Measurements from ENCODE around the gene CALR3.

The CALR3 gene

DNA sequence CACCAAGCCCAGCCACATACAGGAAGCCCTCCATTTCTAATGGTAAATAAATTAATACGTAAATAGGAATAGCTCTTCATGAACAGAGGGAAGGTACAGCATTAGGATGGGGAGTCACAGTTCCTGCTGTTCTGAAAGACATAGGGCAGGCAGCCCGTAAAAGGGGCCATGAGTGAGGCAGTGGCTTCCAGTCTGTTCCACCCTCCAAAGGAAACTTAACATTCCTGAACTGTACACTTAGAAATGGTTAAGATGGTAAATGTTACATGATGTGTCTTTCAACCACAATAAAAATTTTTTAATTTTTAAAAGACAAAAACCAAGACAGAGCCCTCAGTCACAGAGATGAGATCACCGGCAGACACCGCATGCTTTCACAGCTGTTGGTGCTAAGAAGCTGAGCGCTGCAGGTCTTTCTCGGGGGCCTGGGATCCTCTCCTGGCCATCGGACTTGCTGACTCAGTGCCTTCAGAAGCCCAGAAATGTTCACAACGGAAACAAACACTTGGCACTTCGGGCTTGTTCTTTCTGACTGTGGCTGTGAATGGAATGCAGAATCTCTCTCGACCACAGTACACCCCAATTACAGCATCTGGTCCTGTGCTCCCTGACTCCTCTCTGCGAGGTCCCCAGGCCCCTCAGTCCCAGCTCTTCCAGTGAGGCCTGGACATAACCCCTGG lies 60.6 kb downstream of the CALR3 start:
- FAIRE-seq, result no peak
- peak; percentile 89 for DNase-seq (ENCODE audit: low spot score)

DNA sequence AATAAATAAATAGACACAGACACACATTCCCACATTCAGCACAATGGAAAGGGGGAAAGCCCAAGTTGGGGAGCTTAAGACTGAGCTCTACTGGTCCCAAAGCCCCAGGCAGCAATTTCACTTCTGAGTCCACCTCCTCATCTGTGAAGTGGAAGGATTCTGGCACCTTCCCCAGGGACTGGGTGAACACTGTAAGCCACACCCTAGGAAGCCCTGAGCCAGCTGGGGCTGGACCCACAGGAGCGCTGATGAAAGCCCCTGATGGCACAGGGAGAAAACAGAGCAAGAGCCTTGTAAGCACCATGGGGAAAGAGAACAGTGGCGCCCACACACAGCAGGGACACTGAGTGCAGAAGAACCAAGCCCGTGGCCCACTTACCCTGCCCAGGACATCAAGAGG lies 62.0 kb downstream of the CALR3 start:
- DNase-seq (ENCODE audit: low spot score) (no peak), FAIRE-seq (no peak)

DNA sequence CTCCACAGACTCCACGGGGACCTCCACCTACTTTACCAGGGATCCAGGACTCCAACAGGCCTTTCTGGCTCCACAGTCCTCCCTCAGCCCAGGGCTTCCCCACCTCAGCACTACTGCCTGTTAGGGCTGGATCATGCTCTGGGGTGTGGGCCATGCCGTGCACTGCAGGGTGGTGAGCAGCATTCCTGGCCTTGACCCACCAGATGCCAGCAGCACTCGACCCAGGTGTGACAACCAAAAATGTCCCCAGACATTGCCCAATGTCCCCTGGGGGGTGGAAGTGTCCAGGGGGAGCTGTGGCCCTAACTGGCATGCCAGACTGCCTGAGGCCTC lies 66.2 kb downstream of the CALR3 start:
- no peak for FAIRE-seq
- DNase-seq (ENCODE audit: low spot score), result no peak

DNA sequence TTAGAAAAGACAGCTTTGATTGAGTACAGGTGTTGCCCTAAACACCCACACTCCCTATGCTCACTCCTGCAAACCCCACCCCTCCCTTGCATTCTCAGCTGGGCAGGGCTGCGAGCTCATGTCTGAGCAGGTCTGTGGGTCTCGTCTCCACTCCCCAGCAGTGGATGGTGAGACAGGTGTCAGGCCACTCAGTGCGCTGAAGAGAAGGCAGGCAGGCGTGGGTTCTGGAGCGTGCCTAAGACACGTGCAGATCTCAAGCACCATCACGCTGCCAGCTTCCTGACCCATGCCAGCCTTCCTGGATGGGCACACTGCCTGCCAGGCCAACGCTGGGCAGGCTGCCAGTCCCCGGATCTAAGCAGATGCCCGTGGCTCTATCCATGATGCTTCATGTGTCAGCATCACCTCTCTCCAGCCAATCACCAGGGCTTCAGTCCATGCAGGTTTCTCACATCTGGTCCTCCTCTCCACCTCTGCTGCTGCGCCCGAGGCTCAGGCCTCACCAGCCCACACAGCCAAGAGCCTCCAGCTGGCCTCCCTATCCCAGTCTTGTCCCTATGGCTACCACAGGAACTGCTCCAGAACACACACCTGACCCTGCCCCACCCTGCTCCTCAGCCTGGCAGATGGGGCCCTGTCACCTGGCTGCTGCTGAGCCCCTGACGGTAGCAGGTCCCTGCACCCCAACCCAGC lies 66.8 kb downstream of the CALR3 start:
- FAIRE-seq (no peak), DNase-seq (ENCODE audit: low spot score) (no peak)
